ENCODE measurements around the gene SCN3B.

The SCN3B gene

GRCh38 chr11:123581651-123582399 is 72.6 kb downstream of the SCN3B start:
- DNase-seq: no peak
- no peaks in the 10 kb centered on the region for H3K9me3 ChIP-seq
- H3K4me3 ChIP-seq (ENCODE audit: low read depth, low read length): no peak overlapping the region
- H3K27me3 ChIP-seq: no peaks in the 10 kb centered on the region
- no peak for TF ChIP-seq CTCF (IDR thresholded peaks at IDR 0.05; ENCODE audit: low read depth, low read length)
- 0 out of 2 replicates have a peak, but pooled peaks cover 2% of the 10 kb centered on the region for H3K36me3 ChIP-seq
- H3K4me1 ChIP-seq: no peaks in the 10 kb centered on the region; the same call in 1 of the 2 replicates

DNA sequence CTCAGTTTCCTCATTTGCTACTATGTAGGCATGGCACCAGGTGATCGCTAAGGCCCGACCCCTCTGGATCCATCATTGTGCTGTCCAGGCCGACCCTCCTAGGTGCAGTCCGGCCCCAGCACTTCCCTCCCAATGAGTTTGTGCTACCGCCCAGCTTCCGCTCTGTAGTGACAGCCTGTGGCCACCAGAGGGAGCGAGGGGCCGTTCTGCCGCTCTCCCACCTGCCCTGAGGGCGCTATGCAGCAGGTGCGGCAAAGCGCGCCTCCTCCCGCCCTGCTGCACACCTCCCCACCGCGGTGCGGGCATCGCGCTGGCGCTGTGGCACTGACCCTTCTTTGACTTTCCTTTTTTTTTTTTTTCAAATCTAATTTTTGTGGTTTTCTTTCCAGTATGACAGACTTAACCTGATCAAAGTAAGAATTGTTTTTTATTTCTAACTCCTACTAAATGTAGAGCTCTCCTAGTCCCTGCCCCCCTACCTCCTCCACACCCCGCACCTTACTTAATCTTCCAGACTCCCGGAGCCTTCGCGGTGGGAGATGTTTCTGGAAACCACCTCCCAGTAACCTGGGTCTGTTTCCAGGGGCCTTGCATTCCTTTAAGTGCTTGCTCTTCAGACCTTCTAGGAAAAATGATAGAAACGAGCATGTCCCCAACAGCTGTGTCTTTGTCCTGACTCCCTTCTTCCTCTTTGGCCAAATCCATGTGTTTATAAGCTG is 73.7 kb downstream of the SCN3B start:
- Histone ChIP-seq H3K4me3 (ENCODE audit: low read depth, low read length) (no peak overlapping the region), H3K4me1 (no peaks in the 10 kb centered on the region; the same call in 1 of the 2 replicates), H3K9me3 (no peaks in the 10 kb centered on the region), H3K36me3 (0 out of 2 replicates have a peak, but pooled peaks cover 2% of the 10 kb centered on the region), H3K27me3 (no peaks in the 10 kb centered on the region)
- DNase-seq: peak; percentile 83
- TF ChIP-seq CTCF (IDR thresholded peaks at IDR 0.05; ENCODE audit: low read depth, low read length): peak; percentile 91

- TF ChIP-seq CTCF (IDR thresholded peaks at IDR 0.05; ENCODE audit: low read depth, low read length): no peak
- Histone ChIP-seq H3K36me3 (0 out of 2 replicates have a peak, but pooled peaks cover 2% of the 10 kb centered on the region), H3K4me1 (no peaks in the 10 kb centered on the region; the same call in 1 of the 2 replicates), H3K9me3 (no peaks in the 10 kb centered on the region), H3K27me3 (no peaks in the 10 kb centered on the region), H3K4me3 (ENCODE audit: low read depth, low read length) (no peak overlapping the region)
- DNase-seq: no peak
Observed at GRCh38 chr11:123580137-123580536, 74.3 kb downstream of the SCN3B start.

- 0 out of 2 replicates have a peak, but pooled peaks cover 2% of the 10 kb centered on the region for H3K36me3 ChIP-seq
- no peak for DNase-seq
- no peaks in the 10 kb centered on the region for H3K9me3 ChIP-seq
- TF ChIP-seq CTCF (IDR thresholded peaks at IDR 0.05; ENCODE audit: low read depth, low read length): no peak
- H3K4me1 ChIP-seq: no peaks in the 10 kb centered on the region; the same call in 1 of the 2 replicates
- no peak overlapping the region for H3K4me3 ChIP-seq (ENCODE audit: low read depth, low read length)
- no peaks in the 10 kb centered on the region for H3K27me3 ChIP-seq
Observed at GRCh38 chr11:123579482-123579812, 75.0 kb downstream of the SCN3B start.
